Mesenchymal stem cell (in vitro differentiated cells and primary cell): ENCODE measurements around the gene FASTKD1.
"Not testable (repeated sequence)": the region's sequence is repeated elsewhere in the genome, so short reads cannot be mapped to it uniquely, and the experiment has no call there.

Source experiments
- DNase-seq: peaks from one replicate; pipeline ENCODE4 v3.0.0-alpha.2; 2013
- H2AFZ ChIP-seq: one replicate; pipeline ENCODE4 v1.6.1; 2013; ENCODE audit warnings: low read depth, mild to moderate bottlenecking, control low read depth, inconsistent platforms, low read length, moderate library complexity
- H2AK5ac ChIP-seq: 2 replicates; pipeline ENCODE4 v1.6.1; 2013; ENCODE audit warnings: low read length, moderate library complexity, mild to moderate bottlenecking, inconsistent platforms; ENCODE audit not compliant: severe bottlenecking
- H2BK120ac ChIP-seq: one replicate; pipeline ENCODE4 v1.6.1; 2013; ENCODE audit warnings: low read depth, mild to moderate bottlenecking, inconsistent platforms, low read length, moderate library complexity
- H2BK12ac ChIP-seq, 2 experiments: one replicate each; pipeline ENCODE4 v1.6.1; 2013; ENCODE audit warnings: inconsistent platforms in 2 of 2, low read length in 2 of 2, mild to moderate bottlenecking in 2 of 2, moderate library complexity in 2 of 2, control low read depth in 1 of 2
- H2BK15ac ChIP-seq: one replicate; pipeline ENCODE4 v1.6.1; 2013; ENCODE audit warnings: mild to moderate bottlenecking, low read depth, inconsistent platforms; ENCODE audit not compliant: poor library complexity, severe bottlenecking
- H2BK5ac ChIP-seq: 2 replicates; pipeline ENCODE4 v1.6.1; 2013; ENCODE audit warnings: low read depth, mild to moderate bottlenecking, low read length, control low read depth, inconsistent platforms; ENCODE audit not compliant: poor library complexity, severe bottlenecking
- H3K14ac ChIP-seq, 2 experiments: one replicate each; pipeline ENCODE4 v1.6.1; 2013; ENCODE audit warnings: inconsistent platforms in 2 of 2, low read length in 2 of 2, control low read depth in 1 of 2, mild to moderate bottlenecking in 1 of 2, moderate library complexity in 1 of 2
- H3K18ac ChIP-seq, 2 experiments: one replicate each; pipeline ENCODE4 v1.6.1; 2013; ENCODE audit warnings: inconsistent platforms in 2 of 2, low read length in 2 of 2, control low read depth in 1 of 2, low read depth in 1 of 2, mild to moderate bottlenecking in 1 of 2
- H3K23ac ChIP-seq, 2 experiments: one replicate each; pipeline ENCODE4 v1.6.1; 2013; ENCODE audit warnings: inconsistent platforms in 2 of 2, low read length in 2 of 2, mild to moderate bottlenecking in 2 of 2, moderate library complexity in 2 of 2, control low read depth in 1 of 2
- H3K27ac ChIP-seq: 2 replicates; pipeline ENCODE4 v1.5.1; 2013; ENCODE audit warnings: mild to moderate bottlenecking, moderate library complexity, low read length, control low read depth, inconsistent platforms; ENCODE audit not compliant: poor library complexity, severe bottlenecking
- H3K27me3 ChIP-seq, 2 experiments: 2 replicates each; pipeline versions ENCODE4 v1.6.1 to v1.7.0; 2013; ENCODE audit warnings: low read length in 2 of 2, mild to moderate bottlenecking in 2 of 2, moderate library complexity in 2 of 2, control low read depth in 1 of 2, inconsistent platforms in 1 of 2; ENCODE audit not compliant: control insufficient read depth in 1 of 2, insufficient read depth in 1 of 2
- H3K36me3 ChIP-seq, 2 experiments: 2 replicates each; pipeline versions ENCODE4 v1.6.1 to v1.7.0; 2013; ENCODE audit warnings: low read length in 2 of 2, control low read depth in 1 of 2, inconsistent platforms in 1 of 2, low read depth in 1 of 2, mild to moderate bottlenecking in 1 of 2; ENCODE audit not compliant: insufficient read depth in 2 of 2, control insufficient read depth in 1 of 2
- H3K4ac ChIP-seq, 2 experiments: one replicate each; pipeline ENCODE4 v1.6.1; 2013; ENCODE audit warnings: inconsistent platforms in 2 of 2, low read length in 2 of 2, mild to moderate bottlenecking in 2 of 2, moderate library complexity in 2 of 2, control low read depth in 1 of 2, low read depth in 1 of 2
- H3K4me1 ChIP-seq: 2 replicates; pipeline ENCODE4 v1.6.1; 2013; ENCODE audit warnings: low read depth, low read length, control low read depth; ENCODE audit not compliant: control insufficient read depth, insufficient read depth
- H3K4me2 ChIP-seq: 2 replicates; pipeline ENCODE4 v1.6.1; 2013; ENCODE audit warnings: low read length, mild to moderate bottlenecking, inconsistent platforms; ENCODE audit not compliant: poor library complexity, severe bottlenecking
- H3K4me3 ChIP-seq, 2 experiments: 2 replicates each; pipeline versions ENCODE4 v1.5.1 to v1.7.0; 2013; ENCODE audit warnings: low read length in 2 of 2, mild to moderate bottlenecking in 2 of 2, control low read depth in 1 of 2, low read depth in 1 of 2; ENCODE audit not compliant: insufficient read depth in 1 of 2
- H3K79me1 ChIP-seq: replicated peaks from 2 replicates; pipeline ENCODE4 v1.6.1; 2013; ENCODE audit warnings: mild to moderate bottlenecking, control low read depth, low read length, inconsistent platforms; ENCODE audit not compliant: poor library complexity, severe bottlenecking
- H3K9ac ChIP-seq: 2 replicates; pipeline ENCODE4 v1.7.0; 2013; ENCODE audit warnings: mild to moderate bottlenecking, low read length, moderate library complexity
- H3K9me3 ChIP-seq: 2 replicates; pipeline ENCODE4 v1.7.0; 2013; ENCODE audit warnings: mild to moderate bottlenecking, low read length; ENCODE audit not compliant: control insufficient read depth
- H4K8ac ChIP-seq: one replicate; pipeline ENCODE4 v1.6.1; 2013; ENCODE audit warnings: inconsistent platforms, mild to moderate bottlenecking, low read length, moderate library complexity
- H4K91ac ChIP-seq: one replicate; pipeline ENCODE4 v1.6.1; 2013; ENCODE audit warnings: mild to moderate bottlenecking, low read length, inconsistent platforms
- WGBS: methylation state at CpG from one replicate; pipeline ENCODE4 v1.1.7; 2013; ENCODE audit warnings: mixed read lengths; 5-methylcytosine and 5-hydroxymethylcytosine counted together

FASTKD1 gene

DNA sequence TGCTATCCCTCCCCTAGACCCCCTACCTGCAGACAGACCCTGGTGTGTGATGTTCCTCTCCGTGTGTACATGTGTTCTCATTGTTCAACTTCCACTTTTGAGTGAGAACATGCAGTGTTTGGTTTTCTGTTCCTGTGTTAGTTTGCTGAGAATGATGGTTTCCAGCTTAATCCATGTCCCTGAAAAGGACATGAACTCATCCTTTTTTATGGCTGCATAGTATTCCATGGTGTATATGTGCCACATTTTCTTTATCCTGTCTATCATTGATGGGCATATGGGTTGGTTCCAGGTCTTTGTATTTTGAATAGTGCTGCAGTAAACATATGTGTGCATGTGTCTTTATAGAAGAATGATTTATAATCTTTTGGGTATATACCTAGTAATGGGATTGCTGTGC, 42.3 kb upstream of the FASTKD1 start:
- H3K27me3 ChIP-seq, H3K79me1 ChIP-seq, H3K4me1 ChIP-seq, H2BK120ac ChIP-seq, H2BK12ac ChIP-seq, H3K14ac ChIP-seq, H3K4ac ChIP-seq, H3K27ac ChIP-seq, H3K18ac ChIP-seq, H2BK5ac ChIP-seq, H3K4me3 ChIP-seq, H2BK15ac ChIP-seq, H3K4me2 ChIP-seq, H3K9me3 ChIP-seq, H2AFZ ChIP-seq, H2AK5ac ChIP-seq, H4K8ac ChIP-seq, H4K91ac ChIP-seq, H3K9ac ChIP-seq, H3K23ac ChIP-seq, DNase-seq: not testable (repeated sequence)
- 100% methylated on average over 1 of the region's 1 CpG for WGBS
- peaks cover 10 to 80% of the 10 kb centered on the region in 2 experiments for H3K36me3 ChIP-seq

DNA sequence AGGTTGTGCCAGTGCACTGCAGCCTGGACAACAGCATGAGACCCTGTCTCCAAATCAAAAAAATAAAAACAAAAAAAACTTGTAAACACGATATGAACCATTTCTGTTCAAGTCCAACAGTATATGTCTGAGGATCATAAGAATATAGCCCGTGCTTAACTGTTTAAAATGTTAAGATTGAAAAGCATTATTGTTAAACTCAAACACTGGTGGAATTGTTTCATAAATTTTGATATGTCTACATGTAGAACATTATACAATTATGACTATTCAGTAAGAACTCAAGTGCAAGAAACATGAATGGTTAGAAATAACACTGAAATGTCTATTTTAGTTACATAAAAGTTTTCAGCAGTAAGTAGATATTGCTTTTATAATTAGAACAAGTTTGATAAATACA, 40.2 kb upstream of the FASTKD1 start:
- Histone ChIP-seq H3K18ac (no peak overlapping the region), H2BK12ac (no peak overlapping the region), H2AFZ (no peak overlapping the region), H3K79me1 (peaks cover 8% of the 10 kb centered on the region), H3K14ac (no peak overlapping the region), H4K91ac (no peak overlapping the region), H3K4me1 (no peaks in the 10 kb centered on the region), H3K27ac (no peak overlapping the region), H2BK15ac (no peak overlapping the region), H2BK120ac (no peak overlapping the region), H3K36me3 (peaks cover 17 to 82% of the 10 kb centered on the region in 2 experiments), H3K9me3 (peaks cover 8% of the 10 kb centered on the region), H3K27me3 (no peaks in the 10 kb centered on the region), H3K4ac (no peak overlapping the region), H2BK5ac (no peak overlapping the region), H3K9ac (no peak overlapping the region), H3K23ac (no peak overlapping the region), H2AK5ac (no peak overlapping the region), H3K4me2 (no peak overlapping the region), H4K8ac (no peak overlapping the region), H3K4me3 (no peak overlapping the region)
- no CpG with 5 or more reads among the region's 2 CpGs for WGBS
- DNase-seq = no peak

DNA sequence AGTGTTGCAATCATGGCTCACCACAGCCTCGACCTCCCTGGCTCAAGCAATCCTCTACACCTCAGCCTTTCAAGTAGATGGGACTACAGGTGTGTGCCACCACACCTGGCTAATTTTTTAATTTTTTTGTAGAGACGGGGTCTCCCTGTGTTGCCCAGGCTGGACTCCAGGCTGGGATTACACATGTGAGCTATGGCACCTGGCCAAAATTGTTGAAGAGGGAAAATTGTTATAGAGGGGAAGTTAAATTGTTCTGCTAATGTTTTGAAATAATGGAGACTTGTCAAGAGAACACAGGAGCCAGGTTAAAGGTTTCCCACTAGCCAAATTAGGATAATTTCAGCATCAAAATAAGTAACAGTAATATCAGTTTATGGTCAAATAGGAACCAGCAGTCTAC, 35.6 kb upstream of the FASTKD1 start:
- no peak overlapping the region for H3K23ac ChIP-seq
- no peak overlapping the region for H2AK5ac ChIP-seq
- H3K36me3 ChIP-seq = peaks cover 33 to 92% of the 10 kb centered on the region in 2 experiments
- H3K14ac ChIP-seq = no peak overlapping the region
- DNase-seq = no peak
- H3K4me2 ChIP-seq = no peak overlapping the region
- H3K9ac ChIP-seq = no peak overlapping the region
- H4K8ac ChIP-seq = no peak overlapping the region
- no peak overlapping the region for H4K91ac ChIP-seq
- H3K27ac ChIP-seq = no peak overlapping the region
- H2BK12ac ChIP-seq = no peak overlapping the region
- no peak overlapping the region for H3K4me3 ChIP-seq
- H3K18ac ChIP-seq = no peak overlapping the region
- no peak overlapping the region for H2BK15ac ChIP-seq
- no peaks in the 10 kb centered on the region for H3K27me3 ChIP-seq
- H2BK120ac ChIP-seq = no peak overlapping the region
- no peaks in the 10 kb centered on the region for H3K4me1 ChIP-seq
- no peak overlapping the region for H3K4ac ChIP-seq
- peaks cover 16% of the 10 kb centered on the region for H3K79me1 ChIP-seq
- WGBS = 96% methylated on average over 2 of the region's 2 CpGs
- no peak overlapping the region for H2BK5ac ChIP-seq
- no peak overlapping the region for H2AFZ ChIP-seq
- no peaks in the 10 kb centered on the region for H3K9me3 ChIP-seq

DNA sequence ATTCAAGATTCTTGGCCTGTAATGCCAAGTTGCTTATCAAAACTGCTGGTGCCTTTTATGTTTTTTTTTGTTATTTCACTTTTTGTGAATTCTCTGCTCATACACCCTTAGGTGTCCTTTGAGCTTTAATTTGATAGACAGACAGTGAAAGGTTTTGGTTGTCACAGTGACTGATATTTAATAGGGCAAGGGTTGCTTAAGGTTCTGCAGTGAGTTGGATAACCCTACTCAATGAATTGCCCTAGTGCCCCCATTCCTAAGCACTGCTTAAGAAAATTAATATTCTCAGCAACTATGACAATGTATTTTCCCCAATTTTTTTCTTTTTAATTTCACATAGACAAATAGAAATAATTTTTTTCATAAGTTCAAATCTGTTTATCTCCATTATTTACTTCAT, 25.9 kb upstream of the FASTKD1 start:
- H2AFZ ChIP-seq = no peak overlapping the region
- no peak overlapping the region for H3K4ac ChIP-seq
- H3K18ac ChIP-seq = no peak overlapping the region
- H3K36me3 ChIP-seq = peaks cover 2 to 15% of the 10 kb centered on the region in 2 experiments
- H3K14ac ChIP-seq = no peak overlapping the region
- no peaks in the 10 kb centered on the region for H3K27me3 ChIP-seq
- no peak overlapping the region for H3K9ac ChIP-seq
- no peaks in the 10 kb centered on the region for H3K9me3 ChIP-seq
- no peak for DNase-seq
- peaks cover 11% of the 10 kb centered on the region for H3K79me1 ChIP-seq
- no peak overlapping the region for H3K4me2 ChIP-seq
- H3K4me3 ChIP-seq = no peak overlapping the region
- no peak overlapping the region for H2BK120ac ChIP-seq
- no peak overlapping the region for H2BK12ac ChIP-seq
- no peaks in the 10 kb centered on the region for H3K4me1 ChIP-seq
- no peak overlapping the region for H3K23ac ChIP-seq
- no peak overlapping the region for H4K91ac ChIP-seq
- no peak overlapping the region for H2AK5ac ChIP-seq
- no peak overlapping the region for H4K8ac ChIP-seq
- H2BK15ac ChIP-seq = no peak overlapping the region
- no peak overlapping the region for H2BK5ac ChIP-seq
- H3K27ac ChIP-seq = no peak overlapping the region
